ENCODE results near the gene TBX4. TPM values are rescaled to one million over a fixed set of nuclear protein-coding genes. Genes with fewer than 3 reads are reported as not detected.

Gene TBX4
- total and polyA plus RNA-seq, 2 of the 13 experiments (the other 11 are each of a cell fraction or from before 2014, with no cell fraction given): 0.11 to 1.1 TPM

DNA sequence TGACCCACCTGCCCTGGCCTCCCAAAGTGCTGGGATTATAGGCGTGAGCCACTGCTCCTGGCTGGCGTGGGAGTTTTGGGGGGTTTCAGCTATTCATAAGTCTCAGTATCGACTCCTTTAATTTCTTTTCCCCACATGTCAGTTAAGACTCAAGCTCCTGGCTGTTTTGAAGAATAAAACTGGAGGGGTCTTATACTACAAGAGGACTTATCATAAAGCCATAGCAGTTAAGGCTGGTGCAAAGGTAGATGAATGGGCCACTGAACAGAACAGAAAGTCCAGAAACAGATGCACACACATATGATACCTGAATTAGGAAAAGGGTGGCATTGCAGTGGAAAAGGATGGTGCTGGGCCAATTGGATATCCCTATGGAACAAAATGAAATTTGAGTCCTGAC is 47.4 kb downstream of the TBX4 start (continued):
- TF ChIP-seq, protein P1, sequence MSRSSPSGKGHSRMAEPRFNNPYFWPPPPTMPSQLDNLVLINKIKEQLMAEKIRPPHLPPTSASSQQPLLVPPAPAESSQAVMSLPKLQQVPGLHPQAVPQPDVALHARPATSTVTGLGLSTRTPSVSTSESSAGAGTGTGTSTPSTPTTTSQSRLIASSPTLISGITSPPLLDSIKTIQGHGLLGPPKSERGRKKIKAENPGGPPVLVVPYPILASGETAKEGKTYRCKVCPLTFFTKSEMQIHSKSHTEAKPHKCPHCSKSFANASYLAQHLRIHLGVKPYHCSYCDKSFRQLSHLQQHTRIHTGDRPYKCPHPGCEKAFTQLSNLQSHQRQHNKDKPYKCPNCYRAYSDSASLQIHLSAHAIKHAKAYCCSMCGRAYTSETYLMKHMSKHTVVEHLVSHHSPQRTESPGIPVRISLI (CRISPR knock-in tag; IDR thresholded peaks at IDR 0.05; ENCODE audit: borderline replicate concordance): no peak
- no peak for TF ChIP-seq ZBTB8A (CRISPR knock-in tag; IDR thresholded peaks at IDR 0.05; ENCODE audit: borderline replicate concordance, low read depth)

DNA sequence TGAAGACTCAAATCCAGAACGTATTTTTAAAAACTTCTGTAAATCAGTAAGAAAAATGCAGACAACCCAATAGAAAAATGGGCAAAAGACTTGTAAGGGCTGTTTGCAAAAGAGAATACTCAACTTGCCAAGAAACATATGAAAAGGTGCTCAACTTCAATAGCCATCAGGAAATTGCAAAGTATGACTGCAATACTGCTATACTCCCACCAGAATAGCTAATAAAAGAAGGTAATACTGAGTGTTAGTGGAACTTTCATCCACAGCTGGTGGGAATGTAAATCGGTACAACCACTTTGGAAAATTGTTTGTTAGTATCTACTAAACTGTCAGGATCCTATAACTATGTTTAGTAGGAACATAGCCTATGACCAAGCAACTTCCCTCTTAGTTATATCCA is 48.1 kb downstream of the TBX4 start:
- ATAC-seq (no peak), DNase-seq (ENCODE audit: low spot score) (no peak), FAIRE-seq (no peak)
- peaks cover 45% of the 10 kb centered on the region for H3K4me1 ChIP-seq (ENCODE audit: insufficient read depth, low read length)
- CTCF ChIA-PET (ENCODE audit: low intra/inter-chr PET ratio, low total read pairs): no interaction called here
- no TSS peak for BruUV-seq (replicated peaks)
- intact Hi-C loops (cut with micrococcal nuclease; ENCODE audit: unreplicated experiment) (no loop called here), in situ Hi-C loops (cut with HindIII; ENCODE audit: extremely low pct_ligation_motif_present, low pct_unique_long_range_greater_than_20kb) (no loop called here)
- no peaks in the 10 kb centered on the region for H4K20me1 ChIP-seq (ENCODE audit: insufficient read depth, low read length)
- TF ChIP-seq ZNF619 (CRISPR knock-in tag; IDR thresholded peaks at IDR 0.05): no peak
- no peak for TF ChIP-seq ZFP41 (CRISPR knock-in tag; IDR thresholded peaks at IDR 0.05; ENCODE audit: borderline replicate concordance)
- no peak for TF ChIP-seq ZFYVE20 (CRISPR knock-in tag; IDR thresholded peaks at IDR 0.05; ENCODE audit: borderline replicate concordance, low read depth)
- TF ChIP-seq, protein P2, sequence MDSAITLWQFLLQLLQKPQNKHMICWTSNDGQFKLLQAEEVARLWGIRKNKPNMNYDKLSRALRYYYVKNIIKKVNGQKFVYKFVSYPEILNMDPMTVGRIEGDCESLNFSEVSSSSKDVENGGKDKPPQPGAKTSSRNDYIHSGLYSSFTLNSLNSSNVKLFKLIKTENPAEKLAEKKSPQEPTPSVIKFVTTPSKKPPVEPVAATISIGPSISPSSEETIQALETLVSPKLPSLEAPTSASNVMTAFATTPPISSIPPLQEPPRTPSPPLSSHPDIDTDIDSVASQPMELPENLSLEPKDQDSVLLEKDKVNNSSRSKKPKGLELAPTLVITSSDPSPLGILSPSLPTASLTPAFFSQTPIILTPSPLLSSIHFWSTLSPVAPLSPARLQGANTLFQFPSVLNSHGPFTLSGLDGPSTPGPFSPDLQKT (CRISPR knock-in tag; IDR thresholded peaks at IDR 0.05; ENCODE audit: borderline replicate concordance): no peak
- TF ChIP-seq NR2F2 (IDR thresholded peaks at IDR 0.05; ENCODE audit: borderline replicate concordance, low read depth): no peak
- no peak for TF ChIP-seq ZSCAN30 (CRISPR knock-in tag; IDR thresholded peaks at IDR 0.05)
- TF ChIP-seq SCMH1 (CRISPR knock-in tag; IDR thresholded peaks at IDR 0.05; ENCODE audit: borderline replicate concordance): no peak
- TF ChIP-seq, protein P3, sequence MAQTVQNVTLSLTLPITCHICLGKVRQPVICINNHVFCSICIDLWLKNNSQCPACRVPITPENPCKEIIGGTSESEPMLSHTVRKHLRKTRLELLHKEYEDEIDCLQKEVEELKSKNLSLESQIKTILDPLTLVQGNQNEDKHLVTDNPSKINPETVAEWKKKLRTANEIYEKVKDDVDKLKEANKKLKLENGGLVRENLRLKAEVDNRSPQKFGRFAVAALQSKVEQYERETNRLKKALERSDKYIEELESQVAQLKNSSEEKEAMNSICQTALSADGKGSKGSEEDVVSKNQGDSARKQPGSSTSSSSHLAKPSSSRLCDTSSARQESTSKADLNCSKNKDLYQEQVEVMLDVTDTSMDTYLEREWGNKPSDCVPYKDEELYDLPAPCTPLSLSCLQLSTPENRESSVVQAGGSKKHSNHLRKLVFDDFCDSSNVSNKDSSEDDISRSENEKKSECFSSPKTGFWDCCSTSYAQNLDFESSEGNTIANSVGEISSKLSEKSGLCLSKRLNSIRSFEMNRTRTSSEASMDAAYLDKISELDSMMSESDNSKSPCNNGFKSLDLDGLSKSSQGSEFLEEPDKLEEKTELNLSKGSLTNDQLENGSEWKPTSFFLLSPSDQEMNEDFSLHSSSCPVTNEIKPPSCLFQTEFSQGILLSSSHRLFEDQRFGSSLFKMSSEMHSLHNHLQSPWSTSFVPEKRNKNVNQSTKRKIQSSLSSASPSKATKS (CRISPR knock-in tag; IDR thresholded peaks at IDR 0.05): no peak
- TF ChIP-seq MIER2 (CRISPR knock-in tag; IDR thresholded peaks at IDR 0.05): no peak
- no peak for TF ChIP-seq ZNF550 (CRISPR knock-in tag; IDR thresholded peaks at IDR 0.05; ENCODE audit: borderline replicate concordance)
- no peak overlapping the region for H3K4me3 ChIP-seq (replicated peaks in 1 of 3; ENCODE audit: insufficient read depth in 1 of 3, low read depth in 2 of 3, low read length in 3 of 3)
- H3K4me2 ChIP-seq (ENCODE audit: low read depth, low read length): no peak overlapping the region
- H2AFZ ChIP-seq (ENCODE audit: low read length): no peak overlapping the region
- H3K27ac ChIP-seq (ENCODE audit: extremely low read length, insufficient read depth, low read length): no peak overlapping the region
- POLR2A ChIA-PET: no interaction called here
- no peaks in the 10 kb centered on the region for H3K36me3 ChIP-seq (replicated peaks in 1 of 2; ENCODE audit: control insufficient read depth in 1 of 2, insufficient read depth in 2 of 2, low read length in 2 of 2)
- no peaks in the 10 kb centered on the region for H3K9me3 ChIP-seq (ENCODE audit: low read length)
- no peaks in the 10 kb centered on the region for H3K79me2 ChIP-seq (ENCODE audit: insufficient read depth, low read length)
- H3K27me3 ChIP-seq (ENCODE audit: control insufficient read depth in 1 of 2, insufficient read depth in 2 of 2, low read length in 2 of 2): no peaks in the 10 kb centered on the region
- H3K9ac ChIP-seq (ENCODE audit: insufficient read depth, low read depth, low read length): no peak overlapping the region
- WGBS (ENCODE audit: low lambda C conversion rate): 84% methylated on average over 2 of the region's 2 CpGs

Data from HepG2 (cell line).